H1 (cell line): ENCODE data around the gene NFAT5. TPM values are rescaled to one million over a fixed set of nuclear protein-coding genes. Genes with fewer than 3 reads are reported as not detected.

Source experiments
- CTCF ChIA-PET: fragments of 300-600 bp; sonication (Branson Sonifier 250); formaldehyde crosslinking; loops from one replicate; lab custom pipeline; 2021; ENCODE audit not compliant: partially characterized antibody; lab: Charles Lee
- POLR2A ChIA-PET: fragments of 300-600 bp; sonication (Branson Sonifier 250); formaldehyde crosslinking; loops from one replicate; lab custom pipeline; 2021; ENCODE audit warnings: inconsistent platforms; ENCODE audit not compliant: partially characterized antibody; lab: Charles Lee
- DNase-seq, 2 experiments: peaks; one replicate each; pipeline versions ENCODE4 v3.0.0 to v3.0.0-alpha.2; 2010 to 2022; ENCODE audit warnings: low spot score in 2 of 2, low read depth in 1 of 2, mixed read lengths in 1 of 2
- FAIRE-seq: peaks from 2 replicates; lab custom pipeline; 2011; peaks lifted over from hg19 to GRCh38; lab: Jason Lieb, UNC
- H2AFZ ChIP-seq: 2 replicates; pipeline ENCODE4 v1.8.1; 2012; ENCODE audit warnings: low read length, inconsistent platforms
- H2AK5ac ChIP-seq: 2 replicates; pipeline ENCODE4 v1.6.1; 2013; ENCODE audit warnings: low read depth, low read length
- H2BK120ac ChIP-seq: replicated peaks from 2 replicates; pipeline ENCODE3; 2013; ENCODE audit warnings: low read depth, low read length, inconsistent platforms
- H2BK12ac ChIP-seq: 2 replicates; pipeline ENCODE4 v1.6.1; 2013; ENCODE audit warnings: low read depth, low read length
- H2BK15ac ChIP-seq: 2 replicates; pipeline ENCODE4 v1.6.1; 2013; ENCODE audit warnings: low read length
- H2BK20ac ChIP-seq: 2 replicates; pipeline ENCODE4 v1.6.1; 2013; ENCODE audit warnings: low read length
- H2BK5ac ChIP-seq: 2 replicates; pipeline ENCODE4 v1.6.1; 2013; ENCODE audit warnings: low read depth, low read length
- H3K14ac ChIP-seq: 2 replicates; pipeline ENCODE4 v1.6.1; 2013; ENCODE audit warnings: inconsistent platforms; ENCODE audit not compliant: insufficient read length
- H3K18ac ChIP-seq: 2 replicates; pipeline ENCODE4 v1.6.1; 2013; ENCODE audit warnings: low read length; ENCODE audit errors: extremely low read depth
- H3K23ac ChIP-seq: 2 replicates; pipeline ENCODE4 v1.6.1; 2013; ENCODE audit warnings: inconsistent platforms; ENCODE audit not compliant: insufficient read length
- H3K23me2 ChIP-seq: 2 replicates; pipeline ENCODE4 v1.6.1; 2013; ENCODE audit warnings: low read depth, low read length
- H3K27ac ChIP-seq: 2 replicates; pipeline ENCODE4 v1.6.1; 2011; ENCODE audit warnings: low read depth, low read length, inconsistent platforms
- H3K27me3 ChIP-seq, 4 experiments: replicated peaks in 1 of 4; 1 replicate in 1 of 4; 2 replicates in 3 of 4; pipeline versions ENCODE4 v1.6.1 to v1.8.1; 2011 to 2013; ENCODE audit warnings: low read length in 3 of 4, mild to moderate bottlenecking in 3 of 4, inconsistent platforms in 2 of 4, mixed read lengths in 2 of 4, moderate library complexity in 1 of 4; ENCODE audit not compliant: control insufficient read depth in 3 of 4, insufficient read depth in 3 of 4; ENCODE audit errors: extremely low read depth in 1 of 4
- H3K36me3 ChIP-seq, 4 experiments: 2 replicates each; pipeline versions ENCODE4 v1.6.1 to v1.8.1; 2011 to 2013; ENCODE audit warnings: mild to moderate bottlenecking in 4 of 4, low read length in 3 of 4, moderate library complexity in 2 of 4, control low read depth in 1 of 4, inconsistent platforms in 1 of 4; ENCODE audit not compliant: insufficient read depth in 4 of 4, control insufficient read depth in 2 of 4
- H3K4ac ChIP-seq: replicated peaks from 2 replicates; pipeline ENCODE3; 2013; ENCODE audit warnings: low read length, low read depth, mixed read lengths, inconsistent platforms; ENCODE audit not compliant: insufficient read length
- H3K4me1 ChIP-seq, 4 experiments: replicated peaks in 1 of 4; 1 replicate in 1 of 4; 2 replicates in 3 of 4; pipeline versions ENCODE4 v1.6.1 to v1.8.1; 2011 to 2013; ENCODE audit warnings: low read length in 3 of 4, inconsistent platforms in 2 of 4, mixed read lengths in 1 of 4; ENCODE audit not compliant: insufficient read depth in 4 of 4, control insufficient read depth in 3 of 4
- H3K4me2 ChIP-seq, 2 experiments: 2 replicates each; pipeline versions ENCODE4 v1.6.1 to v1.8.1; 2011 to 2013; ENCODE audit warnings: low read depth in 2 of 2, low read length in 2 of 2, control low read depth in 1 of 2, inconsistent platforms in 1 of 2, mild to moderate bottlenecking in 1 of 2; ENCODE audit not compliant: insufficient read depth in 1 of 2
- H3K4me3 ChIP-seq, 4 experiments: fragments of 200-600, 300-600 bp in 1 of 4; sonication (generic), shearing (Covaris generic), sonication (Bioruptor Twin) in 1 of 4; 2 replicates each; pipeline versions ENCODE4 v1.5.1 to v1.8.1; 2011 to 2016; ENCODE audit warnings: low read length in 4 of 4, low read depth in 3 of 4, control low read depth in 2 of 4, inconsistent platforms in 2 of 4, mild to moderate bottlenecking in 2 of 4, mixed read lengths in 1 of 4, moderate library complexity in 1 of 4; ENCODE audit not compliant: insufficient read depth in 2 of 4; ENCODE audit errors: extremely low read depth in 1 of 4
- H3K56ac ChIP-seq: replicated peaks from 2 replicates; pipeline ENCODE3; 2013; ENCODE audit warnings: low read depth, mild to moderate bottlenecking, mixed read lengths, low read length, inconsistent platforms; ENCODE audit not compliant: insufficient read length
- H3K79me1 ChIP-seq: 2 replicates; pipeline ENCODE4 v1.6.1; 2013; ENCODE audit warnings: low read depth, low read length, control low read depth
- H3K79me2 ChIP-seq, 2 experiments: 2 replicates each; pipeline versions ENCODE4 v1.6.1 to v1.8.1; 2012 to 2013; ENCODE audit warnings: low read length in 2 of 2, mild to moderate bottlenecking in 2 of 2, inconsistent platforms in 1 of 2; ENCODE audit not compliant: insufficient read depth in 2 of 2, control insufficient read depth in 1 of 2
- H3K9ac ChIP-seq, 4 experiments: replicated peaks in 1 of 4; 1 replicate in 1 of 4; 2 replicates in 3 of 4; pipeline versions ENCODE4 v1.6.1 to v1.8.1; 2011 to 2013; ENCODE audit warnings: low read depth in 3 of 4, low read length in 3 of 4, control low read depth in 2 of 4, mild to moderate bottlenecking in 2 of 4, moderate library complexity in 2 of 4, inconsistent platforms in 1 of 4; ENCODE audit errors: extremely low read depth in 1 of 4
- H3K9me3 ChIP-seq, 2 experiments: 2 replicates each; pipeline versions ENCODE4 v1.6.1 to v1.8.1; 2012 to 2013; ENCODE audit warnings: mild to moderate bottlenecking in 2 of 2, moderate library complexity in 2 of 2, control low read depth in 1 of 2, inconsistent platforms in 1 of 2, low read depth in 1 of 2, low read length in 1 of 2, mixed read lengths in 1 of 2; ENCODE audit not compliant: insufficient read depth in 2 of 2
- H4K20me1 ChIP-seq, 2 experiments: replicated peaks in 1 of 2; 2 replicates each; pipeline versions ENCODE3 to v1.8.1; 2011 to 2013; ENCODE audit warnings: inconsistent platforms in 2 of 2, low read length in 2 of 2, mild to moderate bottlenecking in 1 of 2; ENCODE audit not compliant: insufficient read depth in 2 of 2, control insufficient read depth in 1 of 2
- H4K5ac ChIP-seq: 2 replicates; pipeline ENCODE4 v1.6.1; 2013; ENCODE audit warnings: low read length, low read depth, mixed read lengths, inconsistent platforms; ENCODE audit not compliant: insufficient read length
- H4K8ac ChIP-seq: 2 replicates; pipeline ENCODE4 v1.8.0; 2013; ENCODE audit warnings: mild to moderate bottlenecking, moderate library complexity, low read length, inconsistent platforms; ENCODE audit not compliant: insufficient read depth; ENCODE audit errors: extremely low read depth
- H4K91ac ChIP-seq: replicated peaks from 2 replicates; pipeline ENCODE3; 2013; ENCODE audit warnings: low read length, mixed read lengths, inconsistent platforms; ENCODE audit not compliant: insufficient read length
- CEBPB ChIP-seq: IDR thresholded peaks from 2 replicates; pipeline ENCODE4 v1.6.1; 2012; ENCODE audit warnings: low read depth, low read length
- CHD1 ChIP-seq: IDR thresholded peaks from 2 replicates; pipeline ENCODE4 v1.6.1; 2012; ENCODE audit warnings: low read depth, low read length, improper control_type of control experiment
- EZH2 ChIP-seq: fragments of 200-600 bp; sonication (generic); IDR thresholded peaks from 2 replicates; pipeline ENCODE4 v1.7.1; 2012; ENCODE audit warnings: low read depth, mild to moderate bottlenecking, moderate library complexity, low read length, inconsistent platforms; ENCODE audit not compliant: severe bottlenecking
- GTF2F1 ChIP-seq: IDR thresholded peaks from 2 replicates; pipeline ENCODE4 v1.6.1; 2012; ENCODE audit warnings: low read depth, low read length, improper control_type of control experiment, borderline replicate concordance
- HDAC6 ChIP-seq: IDR thresholded peaks from one replicate; pipeline ENCODE4 v1.7.1; 2012; ENCODE audit warnings: low read depth, mild to moderate bottlenecking, inconsistent platforms, low read length, moderate library complexity
- JUND ChIP-seq: IDR thresholded peaks from 2 replicates; pipeline ENCODE4 v1.6.1; 2011; ENCODE audit warnings: mild to moderate bottlenecking, improper control_type of control experiment, low read length
- RBBP5 ChIP-seq: IDR thresholded peaks from 2 replicates; pipeline ENCODE4 v1.7.1; 2012; ENCODE audit warnings: low read depth, mild to moderate bottlenecking, inconsistent platforms, low read length, moderate library complexity, borderline replicate concordance
- SP1 ChIP-seq: IDR thresholded peaks from 2 replicates; pipeline ENCODE4 v1.6.1; 2011; ENCODE audit warnings: low read depth, low read length
- polyA plus RNA-seq, 7 experiments: library from polyadenylated mRNA; depleted of rRNA in 3 of 7; stranded (reverse) in 5 of 7; unstranded in 2 of 7; fragments of >200 nt in 5 of 7; fragments of 200-250 nt in 2 of 7; gene quantifications; 1 replicate in 5 of 7; 2 replicates in 1 of 7; 4 replicates in 1 of 7; pipeline versions ENCODE4 v1.2.1 to v1.2.3, GENCODE V29; 2011 to 2013; ENCODE audit warnings: missing spikeins in 2 of 7, mixed read lengths in 2 of 7
- total RNA-seq: library from RNA; stranded (reverse); fragmentation: NEBNext Ultra II Directional; extraction: Animal tissue kit (Norgen Biotek cat#: 25700); gene quantifications from 2 replicates; pipeline ENCODE4 v1.2.1, GENCODE V29; 2021

NFAT5 gene
- total and polyA plus RNA-seq, 2 of the 8 experiments (the other 6 are each of a cell fraction or from before 2014, with no cell fraction given): 8.9 to 29.0 TPM

- no peak overlapping the region for H3K4ac ChIP-seq
- H3K27ac ChIP-seq: no peak overlapping the region
- H3K9me3 ChIP-seq: no peaks in the 10 kb centered on the region
- TF ChIP-seq SP1 (no peak), JUND (no peak), HDAC6 (no peak), GTF2F1 (no peak), RBBP5 (no peak), CHD1 (no peak), CEBPB (no peak), EZH2 (no peak)
Observed at GRCh38 chr16:69596801-69597200, 31.0 kb downstream of the NFAT5 start.

More at GRCh38 chr16:69596801-69597200, 31.0 kb downstream of the NFAT5 start:
- no peaks in the 10 kb centered on the region for H3K36me3 ChIP-seq
- H3K14ac ChIP-seq: no peak overlapping the region
- no peak overlapping the region for H2BK5ac ChIP-seq
- H4K5ac ChIP-seq: no peak overlapping the region
- no peak overlapping the region for H2BK12ac ChIP-seq
- ChIA-PET CTCF (interaction anchor here (0.8 to 2.1 kb wide), 5 partner anchors 10 to 447 kb away, joined by 3 to 8 read pairs (median 5); no protein-coding TSS in a partner anchor), POLR2A (interaction anchor here (0.6 to 1.4 kb wide), 3 partner anchors 12 to 164 kb away, joined by 3 to 4 read pairs (median 3); partner anchors contain the start of gene NFAT5)
- no peak overlapping the region for H3K56ac ChIP-seq
- no peak overlapping the region for H4K8ac ChIP-seq
- H2BK20ac ChIP-seq: no peak overlapping the region
- H3K27me3 ChIP-seq: no peaks in the 10 kb centered on the region
- peaks cover 0 to 36% of the 10 kb centered on the region in 2 experiments; a peak in 2 of 4 replicates for H3K79me2 ChIP-seq
- H4K91ac ChIP-seq: no peak overlapping the region
- no peak overlapping the region for H2AK5ac ChIP-seq
- peaks cover 0 to 2% of the 10 kb centered on the region in 2 experiments for H4K20me1 ChIP-seq
- FAIRE-seq (no peak), DNase-seq (no peak)
- no peak overlapping the region for H2AFZ ChIP-seq
- H3K4me2 ChIP-seq: no peak overlapping the region
- H3K79me1 ChIP-seq: no peaks in the 10 kb centered on the region
- no peaks in the 10 kb centered on the region for H3K23me2 ChIP-seq
- no peak overlapping the region for H3K9ac ChIP-seq
- H2BK120ac ChIP-seq: no peak overlapping the region
- no peak overlapping the region for H3K4me3 ChIP-seq
- no peaks in the 10 kb centered on the region for H3K4me1 ChIP-seq
- H3K18ac ChIP-seq: no peak overlapping the region
- no peak overlapping the region for H3K23ac ChIP-seq
- H2BK15ac ChIP-seq: no peak overlapping the region
